HepG2 (cell line): ENCODE measurements around the gene CPPED1. TPM values are rescaled to one million over a fixed set of nuclear protein-coding genes. Genes with fewer than 3 reads are reported as not detected.

Experiments used
- AHR ChIP-seq: IDR thresholded peaks from 2 replicates; pipeline ENCODE4 v1.6.1; 2018; ENCODE audit warnings: missing genetic modification reagents, missing compliant biosample characterization
- ATF4 ChIP-seq, 2 experiments: fragments of 450-650 bp in 1 of 2; sonication (generic) in 1 of 2; formaldehyde crosslinking; IDR thresholded peaks; 2 replicates each; pipeline versions ENCODE4 v1.5.0 to v1.8.0; 2020 to 2022; ENCODE audit warnings: mild to moderate bottlenecking in 1 of 2, missing genetic modification reagents in 1 of 2
- ATF7-NPFF ChIP-seq: sonication (generic); formaldehyde crosslinking; IDR thresholded peaks from 2 replicates; pipeline ENCODE4 v1.8.1; 2023; ENCODE audit warnings: mild to moderate bottlenecking, low read depth, missing genetic modification reagents, moderate library complexity
- ATM ChIP-seq: fragments of 450-650 bp; IDR thresholded peaks from 2 replicates; pipeline ENCODE4 v1.7.1; 2017; ENCODE audit warnings: mild to moderate bottlenecking, borderline replicate concordance
- ERF ChIP-seq: IDR thresholded peaks from 2 replicates; pipeline ENCODE4 v1.6.1; 2018; ENCODE audit warnings: missing biosample characterization, missing genetic modification reagents
- ETS1 ChIP-seq: sonication (generic); formaldehyde crosslinking; IDR thresholded peaks from 2 replicates; pipeline ENCODE4 v1.4.0; 2020; ENCODE audit warnings: missing genetic modification reagents
- GABPB1 ChIP-seq: IDR thresholded peaks from 2 replicates; pipeline ENCODE4 v1.6.1; 2016; ENCODE audit warnings: mild to moderate bottlenecking, missing genetic modification reagents, moderate library complexity, missing compliant biosample characterization
- HHEX ChIP-seq: IDR thresholded peaks from 2 replicates; pipeline ENCODE4 v1.6.1; 2016; ENCODE audit warnings: control low read depth
- HMG20B ChIP-seq: conservative IDR thresholded peaks from 2 replicates; pipeline ENCODE4 v1.6.1; 2016; ENCODE audit warnings: missing genetic modification reagents, missing compliant biosample characterization
- MAFG ChIP-seq: sonication (generic); formaldehyde crosslinking; IDR thresholded peaks from 2 replicates; pipeline ENCODE4 v1.5.1; 2020; ENCODE audit warnings: mild to moderate bottlenecking, missing genetic modification reagents
- PHF20 ChIP-seq: sonication (generic); formaldehyde crosslinking; IDR thresholded peaks from 2 replicates; pipeline ENCODE4 v1.5.0; 2020; ENCODE audit warnings: mild to moderate bottlenecking, missing genetic modification reagents
- RARA ChIP-seq: IDR thresholded peaks from 2 replicates; pipeline ENCODE4 v1.6.1; 2016; ENCODE audit warnings: missing genetic modification reagents, missing compliant biosample characterization
- SALL2 ChIP-seq: sonication (generic); formaldehyde crosslinking; IDR thresholded peaks from 2 replicates; pipeline ENCODE4 v1.8.1; 2023; ENCODE audit warnings: mild to moderate bottlenecking, missing genetic modification reagents, inconsistent platforms
- SNAPC5 ChIP-seq: sonication (generic); formaldehyde crosslinking; IDR thresholded peaks from 2 replicates; pipeline ENCODE4 v1.8.1; 2023; ENCODE audit warnings: mild to moderate bottlenecking, missing genetic modification reagents, borderline replicate concordance
- SOX13 ChIP-seq, 3 experiments: fragments of 450-650 bp in 1 of 3; sonication (generic) in 1 of 3; formaldehyde crosslinking in 1 of 3; IDR thresholded peaks in 2 of 3; conservative IDR thresholded peaks in 1 of 3; 2 replicates each; pipeline versions ENCODE4 v1.5.0 to v1.6.1; 2016 to 2020; ENCODE audit warnings: antibody characterized with exemption in 1 of 3, mild to moderate bottlenecking in 1 of 3, missing compliant biosample characterization in 1 of 3, missing genetic modification reagents in 1 of 3, moderate library complexity in 1 of 3
- THRA ChIP-seq: sonication (generic); formaldehyde crosslinking; IDR thresholded peaks from 2 replicates; pipeline ENCODE4 v1.4.0; 2020; ENCODE audit warnings: missing genetic modification reagents, borderline replicate concordance
- XRCC5 ChIP-seq: fragments of 200-400 bp; formaldehyde crosslinking; optimal IDR thresholded peaks from 2 replicates; pipeline ENCODE3; 2017; ENCODE audit warnings: mild to moderate bottlenecking, low read length
- ZBTB26 ChIP-seq: IDR thresholded peaks from 2 replicates; pipeline ENCODE4 v1.6.1; 2016; ENCODE audit warnings: missing compliant biosample characterization, missing genetic modification reagents, borderline replicate concordance
- ZFP41 ChIP-seq: sonication (generic); formaldehyde crosslinking; IDR thresholded peaks from 2 replicates; pipeline ENCODE4 v1.4.0; 2020; ENCODE audit warnings: mild to moderate bottlenecking, missing genetic modification reagents, borderline replicate concordance
- ZNF224 ChIP-seq: sonication (generic); formaldehyde crosslinking; IDR thresholded peaks from 2 replicates; pipeline ENCODE4 v1.5.0; 2020; ENCODE audit warnings: mild to moderate bottlenecking, missing genetic modification reagents
- ZNF274 ChIP-seq: sonication (generic); formaldehyde crosslinking; IDR thresholded peaks from 2 replicates; pipeline ENCODE4 v1.5.1; 2020; ENCODE audit warnings: mild to moderate bottlenecking, missing genetic modification reagents
- ZNF33A ChIP-seq: sonication (generic); formaldehyde crosslinking; IDR thresholded peaks from 2 replicates; pipeline ENCODE4 v1.5.1; 2020; ENCODE audit warnings: missing genetic modification reagents, mild to moderate bottlenecking, moderate library complexity, borderline replicate concordance
- ZNF737 ChIP-seq: sonication (generic); formaldehyde crosslinking; IDR thresholded peaks from 2 replicates; pipeline ENCODE4 v1.5.0; 2020; ENCODE audit warnings: missing genetic modification reagents, mild to moderate bottlenecking, borderline replicate concordance
- polyA plus RNA-seq, 8 experiments: library from polyadenylated mRNA; depleted of rRNA in 3 of 8; stranded (reverse) in 7 of 8; unstranded in 1 of 8; fragments of >200 nt; fragmentation: Illumina TruSeq in 4 of 8; extraction: Trizol in 4 of 8; gene quantifications; 2 replicates each; pipeline versions ENCODE4 v1.2.1 to v1.2.3, GENCODE V29; 2011 to 2016; ENCODE audit warnings: low read depth in 4 of 8, missing spikeins in 1 of 8, mixed read lengths in 1 of 8; ENCODE audit not compliant: insufficient read depth in 1 of 8
- total RNA-seq, 5 experiments: library from RNA; depleted of rRNA; stranded (reverse); fragments of >200 nt; fragmentation: Illumina TruSeq; extraction: Trizol; gene quantifications; 2 replicates each; pipeline ENCODE4 v1.2.3, GENCODE V29; 2016; ENCODE audit warnings: low read depth in 1 of 5

CPPED1 gene
- total and polyA plus RNA-seq, 2 of the 13 experiments (the other 11 are each of a cell fraction or from before 2014, with no cell fraction given): 66.6 to 71.3 TPM

- TF ChIP-seq ATF7-NPFF (peak; percentile 95), ATM (no peak), ATF4 (CRISPR knock-in tag; IDR thresholded peaks at IDR 0.05) (no peak; a peak in 1 of 4 replicates), GABPB1 (peak; percentile 98), XRCC5 (peak; percentile 100), ZFP41 (CRISPR knock-in tag) (0 out of 2 replicates have a peak, but pooled peaks have one; percentile 67), ETS1 (CRISPR knock-in tag) (no peak), SOX13 (IDR thresholded peaks at IDR 0.05) (no peak), SOX13 (CRISPR knock-in tag; conservative IDR thresholded peaks at IDR 0.05 in 1 of 2, IDR thresholded peaks at IDR 0.05 in 1 of 2) (peak in 1 of 2 experiments; percentile 66; a peak in 2 of 4 replicates), SALL2 (CRISPR knock-in tag) (peak; percentile 98), ZNF274 (CRISPR knock-in tag) (peak; percentile 90), ZNF737 (peak; percentile 93; the same call in 1 of the 2 replicates), ERF (peak; percentile 97), ZBTB26 (CRISPR knock-in tag) (peak; percentile 94), ZNF224 (CRISPR knock-in tag) (peak; percentile 99), ZNF33A (CRISPR knock-in tag) (peak; percentile 94; the same call in 1 of the 2 replicates), PHF20 (CRISPR knock-in tag) (peak; percentile 99), HMG20B (CRISPR knock-in tag) (peak; percentile 87), AHR (peak; percentile 99), RARA (CRISPR knock-in tag) (peak; percentile 61; the same call in 1 of the 2 replicates), THRA (CRISPR knock-in tag) (peak; percentile 78; the same call in 1 of the 2 replicates), HHEX (CRISPR knock-in tag) (0 out of 2 replicates have a peak, but pooled peaks have one; percentile 70), MAFG (CRISPR knock-in tag) (no peak), SNAPC5 (peak; percentile 93)
Observed at GRCh38 chr16:12803203-12804093, at the start of gene CPPED1 (continued).
